HG03432 (cell line): Measurements from ENCODE around the gene OTOS.

Experiments used
- ATAC-seq: cut with Tn5 transposase; IDR thresholded peaks from one replicate; pipeline ENCODE4 v1.9.1; 2021; ENCODE audit warnings: mild to moderate bottlenecking, moderate library complexity; ENCODE audit not compliant: unreplicated experiment

The OTOS gene

DNA sequence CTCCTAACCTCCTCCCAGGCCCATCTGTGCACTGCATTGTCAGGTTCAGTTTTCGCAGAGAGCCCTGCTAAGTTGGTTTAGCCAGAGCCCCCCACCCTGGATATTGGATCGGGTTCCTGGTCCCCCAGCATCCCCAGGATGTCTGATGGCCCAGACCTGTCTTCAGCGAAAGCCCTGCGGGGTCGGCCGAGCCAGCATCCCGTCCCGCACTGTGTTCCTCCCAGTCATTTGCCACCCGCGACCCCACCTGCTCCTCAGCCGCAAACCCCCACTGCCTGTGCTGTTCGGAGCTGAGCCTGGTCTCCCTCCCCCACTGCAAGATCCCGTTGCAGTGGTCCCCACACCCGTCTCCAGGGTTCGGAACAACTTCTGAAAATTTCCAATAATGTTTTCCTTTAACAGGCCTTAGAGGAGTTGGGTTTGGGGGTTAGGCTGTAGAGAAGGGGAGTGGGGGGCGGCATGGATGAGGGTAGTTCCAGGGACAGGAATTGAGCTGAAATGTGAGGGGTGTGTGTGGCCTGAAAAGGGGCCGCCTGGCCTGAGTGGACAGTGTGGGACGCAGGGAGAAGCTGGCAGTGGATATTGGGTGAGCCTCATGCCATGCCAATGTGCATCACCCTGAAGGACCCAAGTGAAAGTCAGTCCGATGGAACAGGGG, 2.7 kb downstream of the OTOS start:
- ATAC-seq: no peak

DNA sequence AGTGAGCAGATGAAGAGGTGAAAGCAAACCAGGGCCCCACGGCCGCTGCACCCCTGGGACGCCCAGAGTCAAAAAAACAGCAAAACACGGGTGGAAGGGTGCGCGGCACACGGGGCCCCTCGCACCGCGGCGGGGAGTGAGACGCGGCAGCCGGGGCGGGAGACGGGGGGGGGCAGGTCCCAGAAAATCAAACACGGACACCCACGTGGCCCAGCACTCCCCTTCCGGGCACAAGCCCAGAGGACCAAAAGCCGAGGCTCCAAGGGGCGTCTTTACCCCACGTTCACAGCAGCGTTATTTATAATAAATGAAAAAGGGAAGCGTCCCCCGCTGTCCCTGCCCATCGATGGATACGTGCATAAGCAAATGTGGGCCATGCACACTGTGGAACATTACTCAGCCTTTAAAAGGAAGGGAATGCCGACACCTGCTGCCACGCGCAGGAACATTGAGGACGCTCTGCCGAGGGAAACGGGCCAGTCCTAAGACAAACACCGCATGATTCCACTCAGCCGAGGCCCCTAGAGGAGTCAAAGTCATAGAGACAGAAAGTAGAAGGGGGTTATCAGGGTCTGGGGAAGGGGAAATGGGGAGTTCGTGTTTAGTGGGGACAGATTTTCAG, 3.7 kb downstream of the OTOS start:
- peak; percentile 17 for ATAC-seq

DNA sequence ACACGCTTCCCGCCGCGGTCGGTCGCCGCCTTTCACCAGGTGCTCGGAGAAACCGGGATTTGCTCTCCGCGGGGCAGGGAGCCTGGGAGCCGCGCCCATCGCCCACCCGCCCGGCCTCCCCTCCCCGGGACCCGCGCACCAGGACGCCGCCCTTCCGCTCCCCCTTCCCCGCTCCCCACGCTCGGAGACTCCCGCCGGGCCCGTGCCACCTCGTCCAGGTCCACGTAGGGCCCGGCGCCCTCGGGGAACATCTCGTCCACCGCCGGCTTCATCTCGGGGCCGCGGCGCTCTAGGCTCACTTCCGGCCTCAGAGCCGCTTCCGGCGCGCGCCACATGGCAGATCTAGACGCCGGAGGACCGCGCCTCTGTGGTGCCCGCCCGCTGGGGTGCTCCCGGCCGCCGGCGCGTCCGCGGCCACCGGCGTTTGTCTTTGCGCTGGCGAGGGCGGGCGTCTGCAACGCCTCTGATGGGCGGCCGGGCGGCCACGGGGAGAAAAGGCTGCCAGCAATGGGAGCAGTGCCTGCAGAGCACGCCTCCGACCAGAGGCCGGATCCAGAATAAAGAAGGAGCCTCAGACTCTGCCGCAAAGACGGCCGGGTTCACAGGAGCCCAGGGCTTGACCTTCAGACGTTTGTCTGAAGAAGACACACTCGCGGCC, 4.3 kb downstream of the OTOS start, which contains the start of gene COPS9:
Gene COPS9, minus strand, starts transcription at position 293 of the 658 bp plus-strand sequence. Its CDS starts 21 bp downstream, at position 272.
- ATAC-seq: peak; percentile 96

DNA sequence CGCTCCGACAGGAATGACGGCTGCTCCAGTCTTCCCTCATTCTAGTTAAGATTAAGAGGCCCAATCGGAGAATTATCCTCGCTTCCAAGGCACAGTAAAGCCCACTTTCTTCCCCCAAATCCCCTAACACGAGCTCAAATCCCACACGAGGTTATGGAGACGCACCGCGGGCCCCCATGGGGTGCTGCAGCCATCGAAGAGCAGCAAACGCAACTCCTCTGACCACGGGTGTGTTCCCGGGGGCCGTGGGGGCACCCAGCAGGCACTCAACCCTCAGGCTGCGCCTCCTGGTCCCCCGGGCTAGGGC, 4.8 kb downstream of the OTOS start:
- peak; percentile 30 for ATAC-seq

DNA sequence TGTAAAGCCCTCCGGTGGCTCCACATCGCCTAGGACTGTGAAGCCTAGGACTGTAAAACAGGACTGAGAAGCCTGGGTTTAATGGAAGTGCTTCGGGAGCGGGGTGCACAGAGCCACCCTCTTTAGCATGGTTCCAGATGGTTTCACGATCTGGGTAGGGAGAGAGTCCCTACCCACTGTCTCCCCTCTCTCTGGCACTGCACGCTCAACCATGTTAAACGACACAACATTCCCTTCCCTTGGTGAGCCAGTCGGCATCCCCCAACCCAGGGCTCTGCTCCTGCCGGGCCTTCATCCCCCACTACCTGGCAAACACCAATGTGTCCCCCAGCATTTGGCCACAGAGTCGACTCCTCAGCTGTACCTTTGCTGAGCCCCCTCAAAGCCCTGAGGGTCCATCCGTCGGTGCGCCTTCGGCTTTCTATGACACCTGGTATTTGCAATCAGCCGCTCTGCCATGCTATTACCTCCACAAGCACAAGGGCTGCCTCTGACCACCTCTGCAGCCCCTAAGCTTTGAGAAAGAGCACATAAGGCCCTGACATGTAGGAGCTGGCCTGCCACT, 5.4 kb downstream of the OTOS start:
- no peak for ATAC-seq

DNA sequence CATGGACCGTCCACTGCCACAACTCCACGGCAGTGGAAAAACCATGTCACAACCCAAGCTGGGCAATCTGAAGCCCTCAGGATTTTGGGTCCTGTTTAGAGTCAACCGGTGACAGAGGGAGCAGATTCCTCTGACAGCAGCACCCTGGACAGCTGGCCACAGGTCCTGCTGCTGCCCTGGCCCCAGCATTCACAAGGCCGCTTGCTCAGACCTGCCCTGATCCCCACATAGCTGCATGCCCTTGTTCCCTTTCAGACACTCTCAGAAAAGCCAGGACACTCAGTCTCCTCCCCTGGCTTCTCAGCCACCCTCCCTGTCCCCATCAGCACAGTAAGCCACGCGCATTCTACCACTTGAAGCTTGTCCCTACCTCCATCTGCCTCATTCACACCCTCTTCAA, 6.0 kb downstream of the OTOS start:
- no peak for ATAC-seq

DNA sequence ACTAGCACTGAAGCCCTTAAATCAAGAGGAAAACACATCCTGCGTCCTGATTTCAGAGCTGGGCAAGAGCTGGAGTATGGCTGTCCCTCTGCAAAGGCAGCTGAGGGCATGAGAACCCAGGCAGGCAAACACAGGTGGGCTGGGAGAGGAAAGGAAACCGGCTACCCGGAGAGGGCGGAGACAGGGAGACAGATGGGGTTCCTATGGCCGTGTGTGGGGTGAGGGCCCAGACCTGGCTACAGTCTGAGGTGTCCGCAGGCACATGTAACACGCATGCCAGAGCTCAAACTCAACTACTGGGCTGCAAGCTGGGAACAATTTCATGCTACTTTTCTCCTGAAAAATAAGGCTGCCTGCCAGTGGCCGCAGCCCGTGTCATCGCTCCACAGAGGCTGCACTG, 7.1 kb downstream of the OTOS start:
- no peak for ATAC-seq

DNA sequence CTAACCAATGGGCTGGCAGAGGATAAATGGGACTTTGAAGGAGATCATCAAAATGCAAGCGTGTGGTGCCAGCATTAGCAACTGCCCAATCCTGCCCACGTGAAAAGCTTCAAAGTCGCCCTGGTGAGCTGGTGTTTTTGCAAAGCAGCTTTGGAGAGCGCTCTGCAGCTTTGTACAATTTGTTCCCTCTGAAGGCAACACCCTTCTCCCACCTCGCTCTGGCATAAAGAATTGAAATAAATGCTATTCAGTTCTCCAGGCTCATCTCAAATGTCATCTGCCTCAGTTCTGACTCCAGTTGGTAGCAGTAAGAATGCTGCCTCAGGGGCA, 7.8 kb downstream of the OTOS start:
- ATAC-seq: no peak

DNA sequence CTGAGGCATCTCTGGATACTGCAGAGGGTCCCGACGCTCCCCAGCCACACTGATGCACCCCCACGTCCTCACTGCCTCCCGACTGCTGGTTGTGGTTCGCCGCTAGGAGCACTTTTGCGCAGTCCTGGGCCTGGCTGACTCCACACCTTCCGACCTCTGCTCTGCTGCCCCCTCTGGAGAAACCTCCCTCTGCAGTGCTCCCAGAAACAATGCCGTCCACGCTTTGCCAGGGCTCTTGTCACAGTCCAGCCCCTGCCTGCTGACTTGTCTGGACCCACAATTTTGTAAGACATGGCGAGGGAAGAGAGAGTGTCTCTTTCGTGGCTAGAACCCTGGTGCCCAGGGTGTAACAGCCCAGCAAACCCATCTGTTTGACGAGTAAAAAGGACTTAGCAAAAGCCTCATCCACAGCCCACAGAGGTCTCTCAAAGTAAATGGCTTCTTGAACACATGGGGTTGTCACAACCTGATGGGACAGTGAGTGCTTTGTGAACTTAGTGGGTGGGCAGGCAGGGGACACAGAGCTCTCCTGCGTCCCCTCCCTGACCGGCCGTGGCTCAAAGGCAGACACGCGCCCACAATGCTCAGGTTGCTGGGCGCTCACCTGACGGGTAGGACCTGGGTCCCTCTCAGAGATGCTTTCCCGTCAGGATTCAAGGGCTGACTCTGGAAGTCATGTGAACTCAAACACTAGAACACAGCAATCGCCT, 8.4 kb downstream of the OTOS start:
- no peak for ATAC-seq

DNA sequence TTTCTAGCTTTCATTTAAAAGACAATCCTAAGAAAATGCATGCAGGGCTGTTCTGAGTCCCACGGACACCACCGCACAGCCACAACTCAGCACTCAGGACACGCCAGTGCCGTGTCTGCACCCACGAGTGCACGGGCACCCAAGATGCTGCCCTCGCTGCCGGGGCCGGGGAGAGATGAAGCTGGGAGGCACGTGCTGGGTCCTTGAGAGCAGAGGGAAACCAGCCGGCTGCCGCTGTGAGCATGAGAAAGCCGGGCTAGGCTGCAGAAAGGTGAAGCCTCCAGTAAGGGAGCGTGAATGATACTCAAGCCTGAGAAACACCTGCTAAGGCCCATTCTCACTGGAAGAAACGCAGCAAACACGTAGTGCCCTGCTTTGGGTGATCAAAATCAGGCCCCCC, 9.2 kb downstream of the OTOS start:
- no peak for ATAC-seq

DNA sequence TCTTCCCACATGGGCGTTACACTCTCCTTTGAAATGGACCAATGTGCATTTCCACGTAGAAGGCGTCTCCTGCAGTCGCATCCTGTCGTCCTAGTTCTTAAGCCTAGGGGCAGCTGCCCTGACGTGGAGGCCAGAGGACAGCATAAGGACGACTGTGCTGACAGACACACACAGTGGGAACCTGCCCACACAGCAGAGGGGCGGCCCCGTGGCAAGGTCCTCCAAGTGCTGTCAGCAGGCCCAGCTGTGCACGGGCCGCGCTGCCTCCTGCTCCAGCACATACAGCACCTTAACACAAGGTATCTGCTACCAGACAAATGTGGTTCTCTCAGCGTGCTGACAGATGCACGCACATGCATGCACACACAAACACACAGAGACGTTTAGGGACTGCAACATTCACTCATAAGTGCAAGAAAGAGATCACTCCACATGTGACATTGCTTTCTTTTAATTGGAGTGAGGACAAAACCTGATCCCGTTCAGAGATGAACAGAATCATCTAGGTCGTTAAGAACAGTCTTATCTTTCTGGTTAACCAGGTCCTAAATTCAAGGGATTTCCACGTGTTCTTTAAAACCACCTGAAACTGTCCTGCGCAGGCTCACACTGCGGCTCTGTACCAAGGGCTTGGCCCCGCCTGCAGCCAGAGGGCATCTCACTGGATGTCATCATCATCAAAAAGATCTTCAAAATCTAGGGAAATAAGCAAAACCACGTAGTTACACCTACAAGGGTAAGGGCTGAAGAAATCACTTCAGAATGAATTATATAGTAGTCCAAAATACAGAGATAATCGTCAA, 9.9 kb downstream of the OTOS start:
- ATAC-seq: no peak

DNA sequence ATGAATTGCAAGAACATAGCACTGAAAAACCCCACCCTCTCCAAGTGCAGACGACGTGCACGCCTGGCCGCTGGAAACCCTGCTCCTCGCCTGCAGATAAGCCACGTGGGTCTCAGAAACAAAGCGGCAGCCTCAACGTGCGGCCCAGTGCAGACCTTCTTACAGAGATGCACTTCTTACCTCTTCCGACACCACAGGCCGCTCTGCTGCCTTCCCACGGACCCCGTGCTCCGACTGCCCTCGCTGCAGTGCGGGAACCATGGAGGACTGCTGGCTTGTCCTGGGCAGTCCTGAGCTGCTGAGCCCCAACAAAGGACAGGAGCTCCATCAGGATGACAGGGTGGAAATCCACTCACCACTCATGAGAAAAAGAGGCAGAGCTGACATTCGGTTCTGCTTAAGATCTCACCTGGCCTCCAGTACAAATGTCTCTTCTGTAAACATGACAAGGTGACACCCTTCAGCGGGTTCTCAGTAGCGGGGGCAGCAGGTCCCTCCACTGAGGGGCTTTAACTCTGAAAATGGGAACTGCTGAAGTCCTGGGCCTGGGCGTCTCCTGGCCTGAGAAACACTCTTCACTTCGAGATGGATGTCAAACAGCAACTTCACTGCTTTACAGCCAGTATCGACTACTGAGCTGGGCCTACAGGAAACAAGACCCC, 10.6 kb downstream of the OTOS start:
- no peak for ATAC-seq

DNA sequence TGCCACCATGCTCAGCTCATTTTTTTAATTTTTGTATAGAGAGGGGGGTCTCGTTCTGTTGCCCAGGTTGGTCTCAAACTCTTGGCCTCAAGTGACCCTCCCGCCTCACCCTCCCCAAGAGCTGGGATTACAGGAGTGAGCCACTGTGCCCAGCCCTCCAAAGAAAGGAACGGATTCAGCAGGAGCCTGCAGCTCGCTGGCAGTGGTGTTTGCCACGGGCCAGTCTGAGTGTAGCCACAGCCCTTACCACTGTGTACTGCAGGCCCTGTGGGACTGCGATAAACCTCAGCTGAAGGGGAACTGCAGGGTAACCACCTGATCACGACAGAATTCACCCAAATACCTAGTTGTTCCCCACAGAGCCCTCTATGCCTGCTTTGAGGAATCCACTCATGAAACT, 11.1 kb downstream of the OTOS start:
- no peak for ATAC-seq

DNA sequence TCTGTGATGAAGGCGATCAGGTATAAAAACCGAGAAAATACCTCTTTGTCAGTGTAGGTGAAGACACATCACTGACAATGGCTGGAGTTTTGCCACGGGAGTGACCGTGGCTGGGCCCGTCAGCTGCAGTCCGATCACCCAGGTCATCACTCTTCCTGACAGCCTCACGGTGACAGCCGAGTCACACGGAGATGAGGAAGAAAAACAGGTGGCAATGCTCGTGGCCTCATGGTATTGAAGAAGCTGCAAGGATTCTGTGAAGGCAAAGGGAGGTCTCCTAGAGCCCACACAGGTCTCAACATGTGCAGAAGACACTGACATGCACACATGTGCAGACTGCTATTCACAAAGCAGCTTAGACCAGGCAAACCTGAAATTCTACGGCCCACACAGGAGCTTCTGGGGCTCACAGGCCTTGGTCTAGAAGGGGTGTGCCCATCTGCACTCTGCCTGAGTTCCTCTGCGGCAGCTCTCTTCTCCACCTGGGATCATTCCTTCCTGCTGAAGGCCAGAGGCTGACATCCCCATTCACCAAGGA, 11.8 kb downstream of the OTOS start:
- no peak for ATAC-seq

DNA sequence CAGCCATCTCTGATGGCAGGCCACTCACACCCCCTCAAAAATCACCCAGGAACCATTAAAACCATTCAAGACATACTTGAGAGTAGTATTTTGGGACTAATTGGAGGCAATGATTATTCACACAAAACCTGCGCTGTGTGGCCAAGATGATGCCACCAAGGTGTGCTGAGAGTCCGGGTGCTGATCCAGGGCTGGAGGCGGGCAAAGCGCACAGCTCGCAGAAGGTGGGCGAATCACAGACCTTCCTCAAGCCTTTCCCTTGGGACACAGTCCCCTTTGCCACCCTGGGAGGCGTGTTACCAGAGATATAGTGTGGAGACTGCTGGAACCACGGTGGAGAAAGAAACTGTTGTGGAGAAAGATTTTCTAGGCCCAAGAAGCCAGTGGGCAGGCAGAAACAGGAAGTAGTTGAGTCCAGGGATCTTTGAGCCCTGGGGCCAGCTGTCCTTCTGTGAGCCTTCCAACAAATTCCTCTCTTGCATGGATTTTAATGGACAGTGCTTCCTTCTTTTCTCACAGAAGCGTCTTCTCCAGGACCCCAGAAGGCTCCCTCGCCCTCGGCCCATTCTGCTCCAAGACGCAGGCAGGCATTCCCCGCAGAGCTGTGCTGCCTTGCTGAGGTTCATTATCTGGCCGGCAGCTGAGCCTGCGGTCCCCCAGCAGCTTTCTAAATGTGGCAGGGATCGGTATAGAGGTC, 12.4 kb downstream of the OTOS start:
- no peak for ATAC-seq

DNA sequence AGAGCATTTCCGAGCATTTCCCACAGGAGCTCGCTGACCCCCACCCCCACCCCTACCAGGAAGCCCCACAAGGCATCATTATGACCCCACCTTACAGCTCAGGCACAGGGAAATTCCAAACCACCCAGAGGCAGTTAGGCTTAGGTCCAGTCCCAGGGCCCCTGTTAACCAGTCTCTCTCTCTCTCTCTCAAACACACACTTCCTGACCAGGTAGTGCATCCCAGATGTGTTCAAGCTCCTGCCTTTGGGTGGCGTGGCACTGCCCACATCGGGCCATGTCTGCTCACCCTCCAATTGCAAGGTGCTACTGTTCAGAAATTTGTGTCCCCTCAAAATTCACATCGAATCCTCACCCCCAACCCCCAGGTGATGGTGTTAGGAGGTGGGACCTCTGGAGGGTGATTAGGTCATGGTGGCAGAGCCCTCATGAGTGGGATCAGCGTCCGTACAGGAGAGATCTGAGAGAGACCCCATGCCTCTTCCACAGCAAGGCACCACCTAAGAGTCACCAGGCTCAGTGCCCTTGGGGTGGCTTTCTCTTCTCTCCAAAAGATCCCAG, 13.2 kb downstream of the OTOS start:
- ATAC-seq: no peak

DNA sequence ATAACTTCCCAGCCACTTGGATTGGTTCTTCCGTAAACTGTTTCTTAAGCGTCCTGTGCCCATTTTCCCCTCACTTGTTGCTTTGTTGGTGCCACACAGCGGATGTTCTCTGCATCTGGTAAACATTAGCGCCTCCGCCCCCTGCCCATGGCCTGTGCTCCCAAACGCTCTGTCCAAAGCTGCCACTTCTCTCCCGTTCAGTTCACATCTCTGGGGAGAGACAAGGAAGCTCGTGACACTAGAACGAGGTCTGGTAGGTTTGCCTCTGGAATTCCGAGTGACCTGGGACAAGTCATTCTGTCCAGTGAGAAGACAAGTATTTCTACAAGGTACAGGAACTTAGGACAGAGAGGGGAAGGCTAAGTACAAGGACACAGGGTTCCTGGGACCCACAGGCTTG, 13.7 kb downstream of the OTOS start:
- no peak for ATAC-seq

DNA sequence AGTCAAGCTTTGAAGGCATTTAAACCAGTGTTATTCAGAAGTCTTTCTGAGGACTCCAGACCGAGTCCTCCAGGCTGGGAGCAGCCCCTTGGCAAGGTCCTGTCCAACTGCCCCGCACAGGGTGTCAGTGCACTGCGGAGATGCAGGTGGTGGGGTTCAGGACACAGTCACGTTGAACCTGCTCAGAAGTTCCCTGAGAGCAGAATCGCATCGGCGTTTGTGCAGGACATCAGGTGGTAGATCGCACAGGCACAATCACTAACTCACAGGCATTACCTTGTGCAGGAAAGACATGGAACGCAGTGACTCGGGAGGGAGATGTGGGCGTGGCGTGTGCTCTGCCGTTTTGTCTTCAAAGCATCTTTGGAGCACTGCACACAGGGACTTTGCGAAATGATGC, 14.7 kb downstream of the OTOS start:
- ATAC-seq: no peak

DNA sequence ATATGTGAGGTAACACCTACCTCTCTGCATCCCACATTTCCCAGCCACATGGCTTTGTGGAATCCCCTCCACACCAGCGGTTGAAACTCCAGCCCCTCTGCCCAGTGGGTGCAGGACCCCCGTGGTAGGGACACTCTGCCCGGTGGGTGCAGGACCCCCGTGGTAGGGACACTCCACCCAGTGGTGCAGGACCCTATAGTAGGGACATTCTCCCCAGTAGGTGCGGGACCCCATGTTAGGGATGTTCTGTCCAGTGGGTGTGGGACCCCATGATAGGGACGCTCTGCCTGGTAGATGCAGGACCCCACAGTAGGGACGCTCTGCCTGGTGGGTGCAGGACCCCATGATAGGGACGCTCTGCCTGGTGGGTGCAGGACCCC, 15.8 kb downstream of the OTOS start:
- ATAC-seq: no peak
